Astrocyte of the spinal cord (primary cell): ENCODE results near the gene RABGAP1L.

Experiments
- DNase-seq: peaks from one replicate; pipeline ENCODE4 v3.0.0; 2011; ENCODE audit warnings: low read depth, low spot score
- H3K4me3 ChIP-seq: 2 replicates; pipeline ENCODE4 v1.5.1; 2011; ENCODE audit warnings: low read depth, mild to moderate bottlenecking, low read length, moderate library complexity
- in situ Hi-C: cut with HindIII; loops from 2 replicates; pipeline ENCODE4 v1.10.0; 2017; ENCODE audit warnings: low sequenced_read_pairs
- TF ChIP-seq, protein P1 (sequence below): IDR thresholded peaks from 2 replicates; pipeline ENCODE4 v1.5.1; 2012; ENCODE audit warnings: low read depth, mild to moderate bottlenecking, low read length, inconsistent platforms

The RABGAP1L gene

GRCh38 chr1:174266991-174267612 lies 107.8 kb downstream of the RABGAP1L start:
- no peak overlapping the region for H3K4me3 ChIP-seq
- TF ChIP-seq, protein P1, sequence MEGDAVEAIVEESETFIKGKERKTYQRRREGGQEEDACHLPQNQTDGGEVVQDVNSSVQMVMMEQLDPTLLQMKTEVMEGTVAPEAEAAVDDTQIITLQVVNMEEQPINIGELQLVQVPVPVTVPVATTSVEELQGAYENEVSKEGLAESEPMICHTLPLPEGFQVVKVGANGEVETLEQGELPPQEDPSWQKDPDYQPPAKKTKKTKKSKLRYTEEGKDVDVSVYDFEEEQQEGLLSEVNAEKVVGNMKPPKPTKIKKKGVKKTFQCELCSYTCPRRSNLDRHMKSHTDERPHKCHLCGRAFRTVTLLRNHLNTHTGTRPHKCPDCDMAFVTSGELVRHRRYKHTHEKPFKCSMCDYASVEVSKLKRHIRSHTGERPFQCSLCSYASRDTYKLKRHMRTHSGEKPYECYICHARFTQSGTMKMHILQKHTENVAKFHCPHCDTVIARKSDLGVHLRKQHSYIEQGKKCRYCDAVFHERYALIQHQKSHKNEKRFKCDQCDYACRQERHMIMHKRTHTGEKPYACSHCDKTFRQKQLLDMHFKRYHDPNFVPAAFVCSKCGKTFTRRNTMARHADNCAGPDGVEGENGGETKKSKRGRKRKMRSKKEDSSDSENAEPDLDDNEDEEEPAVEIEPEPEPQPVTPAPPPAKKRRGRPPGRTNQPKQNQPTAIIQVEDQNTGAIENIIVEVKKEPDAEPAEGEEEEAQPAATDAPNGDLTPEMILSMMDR = no peak
- DNase-seq = no peak
- in situ Hi-C loops = loop anchor here (25.0 kb wide), 1 partner anchor 470 kb away; no protein-coding TSS in a partner anchor

DNA sequence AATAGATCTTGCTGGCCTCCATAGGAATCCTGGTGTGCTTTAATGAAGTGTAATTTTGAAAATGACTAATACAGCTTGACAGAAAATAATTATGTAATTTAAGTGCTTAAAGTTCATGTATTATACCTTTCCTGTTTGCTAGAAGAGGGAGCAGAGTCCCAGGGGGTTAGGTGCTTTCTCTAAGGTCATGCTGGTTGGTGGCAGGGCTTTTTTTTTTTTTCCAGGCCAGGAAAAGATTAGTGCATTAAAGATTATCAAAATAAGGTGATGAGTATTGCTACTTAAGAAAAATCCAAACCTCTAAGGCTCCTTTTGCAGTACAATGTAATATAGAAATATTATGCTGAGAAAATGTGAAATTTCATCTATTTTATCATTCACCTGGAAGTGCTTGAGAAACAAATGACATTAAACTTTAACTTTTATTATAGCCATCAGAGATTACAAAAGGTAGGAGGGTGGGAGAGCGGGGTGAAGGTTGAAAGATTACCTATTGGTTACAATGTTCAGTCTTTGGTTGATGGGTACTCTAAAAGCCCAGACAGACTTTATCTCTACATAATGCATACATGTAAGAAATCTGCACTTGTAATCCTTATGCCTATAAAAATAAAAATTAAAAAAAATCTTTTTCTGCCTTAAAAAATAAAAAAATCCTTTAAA lies 110.8 kb downstream of the RABGAP1L start:
- no peak for DNase-seq
- in situ Hi-C loops = loop anchor here (25.0 kb wide), 1 partner anchor 467 kb away; no protein-coding TSS in a partner anchor
- H3K4me3 ChIP-seq = no peak overlapping the region
- TF ChIP-seq, protein P1 = no peak

DNA sequence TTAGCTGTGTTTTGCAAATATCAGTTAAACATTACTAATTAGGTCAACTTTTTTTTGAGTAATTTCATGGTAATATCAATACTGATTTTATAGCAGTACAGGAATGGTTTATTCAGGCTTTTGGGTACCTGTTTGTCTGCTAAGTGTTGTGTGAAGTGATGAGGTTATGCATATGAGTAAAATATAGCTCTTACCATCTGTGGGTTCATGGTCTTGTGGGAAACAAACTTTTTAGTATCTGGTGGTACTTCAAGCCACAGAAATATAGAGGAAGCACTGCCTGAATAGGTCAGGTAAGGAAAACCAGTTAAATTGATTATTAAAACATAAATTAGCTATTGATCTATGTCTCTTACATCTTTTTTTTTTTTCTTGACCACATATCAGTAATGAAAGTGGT lies 113.9 kb downstream of the RABGAP1L start:
- H3K4me3 ChIP-seq = no peak overlapping the region
- TF ChIP-seq, protein P1 = no peak
- no peak for DNase-seq
- in situ Hi-C loops = loop anchor here (25.0 kb wide), 1 partner anchor 464 kb away; no protein-coding TSS in a partner anchor

DNA sequence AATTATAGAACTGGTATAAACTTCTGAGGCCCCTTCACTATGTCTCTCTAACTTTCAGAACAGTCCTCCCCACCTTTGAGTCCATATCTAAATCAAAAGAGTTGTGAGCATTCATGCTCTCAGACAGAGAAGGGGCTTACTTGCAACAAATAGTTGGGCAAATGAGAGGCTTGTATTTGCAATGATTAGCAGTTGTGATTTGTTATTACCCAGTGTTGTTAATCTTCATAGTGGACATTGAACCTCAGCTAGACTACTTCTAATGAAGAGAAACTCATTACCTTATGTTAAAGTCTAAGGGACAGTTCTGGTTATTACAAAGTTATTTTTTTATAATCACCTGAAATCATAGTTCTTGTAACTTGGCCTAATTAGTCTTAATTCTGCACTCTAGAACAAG lies 114.5 kb downstream of the RABGAP1L start:
- TF ChIP-seq, protein P1 = no peak
- DNase-seq = no peak
- in situ Hi-C loops = loop anchor here (25.0 kb wide), 1 partner anchor 464 kb away; no protein-coding TSS in a partner anchor
- no peak overlapping the region for H3K4me3 ChIP-seq

GRCh38 chr1:174274452-174274851 lies 115.1 kb downstream of the RABGAP1L start:
- H3K4me3 ChIP-seq = no peak overlapping the region
- in situ Hi-C loops = loop anchor here (25.0 kb wide), 1 partner anchor 463 kb away; no protein-coding TSS in a partner anchor
- TF ChIP-seq, protein P1 = no peak
- DNase-seq = no peak

- in situ Hi-C loops = loop anchor here (25.0 kb wide), 1 partner anchor 462 kb away; no protein-coding TSS in a partner anchor
- H3K4me3 ChIP-seq = no peak overlapping the region
- no peak for DNase-seq
- TF ChIP-seq, protein P1 = no peak
Observed at GRCh38 chr1:174274884-174275283, 115.6 kb downstream of the RABGAP1L start.
